GM23338 (cell line): ENCODE results near the gene STOX2. TPM values are rescaled to one million over a fixed set of nuclear protein-coding genes. Genes with fewer than 3 reads are reported as not detected.

ENCODE experiments used
- ATAC-seq: fragments of 200-7000 bp; cut with Tn5 transposase; 3 replicates; pipeline ENCODE4 v1.9.1; 2020
- DNase-seq: peaks from one replicate; pipeline ENCODE4 v3.0.0-alpha.2; 2015; ENCODE audit warnings: low spot score
- H2AFZ ChIP-seq: fragments of 200-600 bp; sonication (generic); 2 replicates; pipeline ENCODE4 v1.8.0; 2016; ENCODE audit warnings: antibody characterized with exemption, mild to moderate bottlenecking, moderate library complexity
- H3F3A ChIP-seq: fragments of 200-600 bp; sonication (generic); replicated peaks from 2 replicates; pipeline ENCODE4 v1.8.0; 2017; ENCODE audit warnings: antibody characterized with exemption, mixed run types, low read depth
- H3K27ac ChIP-seq: fragments of 200-600 bp; sonication (generic); 2 replicates; pipeline ENCODE4 v1.6.1; 2016; ENCODE audit warnings: low read depth
- H3K27me3 ChIP-seq: fragments of 200-600 bp; sonication (generic); 2 replicates; pipeline ENCODE4 v1.8.0; 2016; ENCODE audit warnings: mild to moderate bottlenecking, mixed run types, moderate library complexity; ENCODE audit not compliant: insufficient read depth
- H3K36me3 ChIP-seq: fragments of 200-600 bp; sonication (generic); 2 replicates; pipeline ENCODE4 v1.8.0; 2016; ENCODE audit warnings: mild to moderate bottlenecking; ENCODE audit not compliant: insufficient read depth
- H3K4me1 ChIP-seq: fragments of 200-600 bp; sonication (generic); 2 replicates; pipeline ENCODE4 v1.8.0; 2016; ENCODE audit warnings: mild to moderate bottlenecking, moderate library complexity; ENCODE audit not compliant: insufficient read depth
- H3K4me2 ChIP-seq: fragments of 200-600 bp; sonication (generic); 2 replicates; pipeline ENCODE4 v1.7.1; 2017; ENCODE audit warnings: mixed run types
- H3K4me3 ChIP-seq: fragments of 200-600 bp; sonication (generic); 2 replicates; pipeline ENCODE4 v1.6.1; 2016; ENCODE audit warnings: mixed run types
- H3K79me2 ChIP-seq: fragments of 200-600 bp; sonication (generic); replicated peaks from 2 replicates; pipeline ENCODE4 v1.8.0; 2017; ENCODE audit warnings: mild to moderate bottlenecking; ENCODE audit not compliant: insufficient read depth
- H3K9me2 ChIP-seq: fragments of 200-600 bp; sonication (generic); 2 replicates; pipeline ENCODE4 v1.8.0; 2017; ENCODE audit not compliant: insufficient read depth
- H4K20me1 ChIP-seq: fragments of 200-600 bp; sonication (generic); replicated peaks from 2 replicates; pipeline ENCODE4 v1.8.0; 2017; ENCODE audit warnings: mild to moderate bottlenecking; ENCODE audit not compliant: insufficient read depth
- H3K27ac Mint-ChIP-seq: 2 replicates; pipeline ENCODE4 v1.8.0; 2020; ENCODE audit warnings: inconsistent platforms, mild to moderate bottlenecking, moderate library complexity, mixed read lengths
- H3K27me3 Mint-ChIP-seq: 3 replicates; pipeline ENCODE4 v1.8.0; 2022; ENCODE audit warnings: low read depth, mild to moderate bottlenecking, moderate library complexity, mixed read lengths, inconsistent platforms; ENCODE audit not compliant: insufficient read depth, poor library complexity
- H3K36me3 Mint-ChIP-seq: 3 replicates; pipeline ENCODE4 v1.8.0; 2021; ENCODE audit warnings: low read depth, mild to moderate bottlenecking, inconsistent platforms, moderate library complexity, mixed read lengths
- H3K4me1 Mint-ChIP-seq: 3 replicates; pipeline ENCODE4 v1.8.0; 2020; ENCODE audit warnings: mild to moderate bottlenecking, inconsistent platforms, mixed read lengths
- H3K4me3 Mint-ChIP-seq: 3 replicates; pipeline ENCODE4 v1.8.0; 2021; ENCODE audit warnings: moderate library complexity, mild to moderate bottlenecking, inconsistent platforms, mixed read lengths
- H3K9me3 Mint-ChIP-seq: 3 replicates; pipeline ENCODE4 v1.8.0; 2020; ENCODE audit warnings: moderate library complexity, mild to moderate bottlenecking, inconsistent platforms, mixed read lengths
- CREB1 ChIP-seq: fragments of 250-450 bp; sonication (Bioruptor Pico); IDR thresholded peaks from 2 replicates; pipeline ENCODE4 v1.5.0; 2020; ENCODE audit warnings: low read depth, mild to moderate bottlenecking, moderate library complexity
- EZH2 ChIP-seq: fragments of 200-600 bp; sonication (generic); IDR thresholded peaks from one replicate; pipeline ENCODE4 v1.8.0; 2017; ENCODE audit warnings: antibody characterized with exemption, mild to moderate bottlenecking, low read depth; ENCODE audit not compliant: unreplicated experiment
- EZH2phosphoT487 ChIP-seq: fragments of 200-600 bp; sonication (generic); IDR thresholded peaks from one replicate; pipeline ENCODE4 v1.8.1; 2018; ENCODE audit warnings: antibody characterized with exemption; ENCODE audit not compliant: unreplicated experiment
- JUNB ChIP-seq: IDR thresholded peaks from one replicate; pipeline ENCODE4 v1.6.1; 2016; ENCODE audit warnings: antibody characterized with exemption; ENCODE audit not compliant: unreplicated experiment
- NANOG ChIP-seq: IDR thresholded peaks from 2 replicates; pipeline ENCODE4 v1.6.1; 2016; ENCODE audit warnings: antibody characterized with exemption, borderline replicate concordance
- POLR2AphosphoS5 ChIP-seq: IDR thresholded peaks from 2 replicates; pipeline ENCODE4 v1.6.1; 2016; ENCODE audit warnings: antibody characterized with exemption, low read depth
- STAT1 ChIP-seq: IDR thresholded peaks from one replicate; pipeline ENCODE4 v1.6.1; 2016; ENCODE audit warnings: antibody characterized with exemption; ENCODE audit not compliant: unreplicated experiment
- ZNF114 ChIP-seq: fragments of 250-450 bp; sonication (Bioruptor Pico); IDR thresholded peaks from 2 replicates; pipeline ENCODE4 v1.5.0; 2020; ENCODE audit warnings: mild to moderate bottlenecking, moderate library complexity
- ZNF331 ChIP-seq: fragments of 250-450 bp; sonication (Bioruptor Pico); IDR thresholded peaks from 2 replicates; pipeline ENCODE4 v1.5.0; 2020; ENCODE audit warnings: low read depth, mild to moderate bottlenecking, moderate library complexity
- polyA plus RNA-seq: library from polyadenylated mRNA; unstranded; fragments of >200 nt; fragmentation: Nextera tagmentation; extraction: Ambion mirVana; gene quantifications from 2 replicates; pipeline ENCODE4 v1.2.1, GENCODE V29; 2016
- total RNA-seq: library from RNA; depleted of rRNA; stranded (reverse); fragments of >200 nt; shearing (Covaris generic); gene quantifications from 2 replicates; pipeline ENCODE4 v1.2.3, GENCODE V29; 2014
- TF ChIP-seq, protein P1 (sequence below), 2 experiments: fragments of 200-600 bp in 1 of 2; sonication (generic) in 1 of 2; conservative IDR thresholded peaks; 2 replicates each; pipeline versions ENCODE4 v1.5.1 to v1.6.1; 2016 to 2017; ENCODE audit warnings: antibody characterized with exemption in 2 of 2, low read depth in 2 of 2, mild to moderate bottlenecking in 2 of 2, moderate library complexity in 1 of 2
- TF ChIP-seq, protein P2 (sequence below): IDR thresholded peaks from 2 replicates; pipeline ENCODE4 v1.6.1; 2016; ENCODE audit warnings: antibody characterized with exemption
- TF ChIP-seq, protein P3 (sequence below): IDR thresholded peaks from one replicate; pipeline ENCODE4 v1.6.1; 2018; ENCODE audit warnings: antibody characterized with exemption; ENCODE audit not compliant: unreplicated experiment
- TF ChIP-seq, protein P4 (sequence below): fragments of 250-450 bp; sonication (Bioruptor Pico); IDR thresholded peaks from 2 replicates; pipeline ENCODE4 v1.5.0; 2020; ENCODE audit warnings: mild to moderate bottlenecking, moderate library complexity

STOX2 gene
- total and polyA plus RNA-seq, 2 experiments from 2014 or later = 19.8 to 20.6 TPM

DNA sequence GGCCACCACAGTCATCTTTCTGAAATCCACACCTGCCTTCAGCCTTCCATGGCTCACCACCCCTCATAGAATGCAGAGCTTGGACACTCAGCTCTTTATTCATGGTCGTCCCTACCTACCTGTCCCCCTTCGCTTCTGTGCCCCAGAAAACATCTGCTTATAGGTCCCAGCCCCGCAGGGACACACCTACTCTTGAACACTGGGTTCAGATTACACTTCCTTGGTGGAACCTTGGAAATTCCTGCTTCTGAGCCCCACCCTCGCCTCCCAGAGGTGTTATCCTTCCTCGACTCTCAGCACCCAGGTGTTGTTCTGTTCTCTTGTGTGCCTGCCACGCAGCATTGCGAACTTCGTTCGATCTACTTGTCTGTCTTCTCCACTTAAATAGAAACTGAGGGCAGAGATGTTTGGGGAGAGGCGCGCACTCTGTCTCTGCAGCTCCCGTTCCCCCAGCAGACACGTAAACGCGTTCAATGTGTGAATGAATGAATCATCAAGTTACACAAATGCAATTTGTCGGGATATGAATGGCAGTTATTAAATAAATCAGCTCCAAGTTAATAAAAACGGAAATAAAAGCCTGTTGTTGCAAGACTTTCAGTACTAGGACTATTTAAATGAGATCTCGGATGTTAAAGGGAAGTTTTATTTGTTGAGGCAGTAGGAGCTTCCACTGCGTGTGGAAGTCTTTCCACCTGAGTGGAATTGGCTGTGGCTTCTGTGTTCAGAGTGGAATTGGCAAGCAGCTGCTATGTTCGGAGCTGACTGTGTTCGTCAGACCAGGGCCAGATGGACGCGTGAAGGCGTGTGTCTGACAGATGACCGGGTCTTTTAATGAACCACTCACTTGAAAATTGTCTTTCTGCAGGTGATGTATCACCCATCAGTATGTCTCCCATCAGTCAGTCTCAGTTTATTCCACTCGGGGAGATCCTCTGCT, 95.6 kb downstream of the STOX2 start:
- H3K4me1 Mint-ChIP-seq = peaks cover 19% of the 10 kb centered on the region
- H3K9me3 Mint-ChIP-seq = no peaks in the 10 kb centered on the region
- no peaks in the 10 kb centered on the region for H3K9me2 ChIP-seq
- peaks cover 3% of the 10 kb centered on the region; the same call in 1 of the 2 replicates for H3K4me1 ChIP-seq
- peaks cover 25% of the 10 kb centered on the region; the same call in 2 of the 3 replicates for H3K36me3 Mint-ChIP-seq
- H3K27me3 Mint-ChIP-seq = no peaks in the 10 kb centered on the region
- no peaks in the 10 kb centered on the region for H4K20me1 ChIP-seq
- H3K4me2 ChIP-seq = no peak overlapping the region
- no peak for TF ChIP-seq ZNF331 (CRISPR knock-in tag)
- no peak for TF ChIP-seq ZNF114 (CRISPR knock-in tag)
- no peak for TF ChIP-seq STAT1
- no peak for TF ChIP-seq POLR2AphosphoS5
- no peak for TF ChIP-seq JUNB
- TF ChIP-seq, protein P1, sequence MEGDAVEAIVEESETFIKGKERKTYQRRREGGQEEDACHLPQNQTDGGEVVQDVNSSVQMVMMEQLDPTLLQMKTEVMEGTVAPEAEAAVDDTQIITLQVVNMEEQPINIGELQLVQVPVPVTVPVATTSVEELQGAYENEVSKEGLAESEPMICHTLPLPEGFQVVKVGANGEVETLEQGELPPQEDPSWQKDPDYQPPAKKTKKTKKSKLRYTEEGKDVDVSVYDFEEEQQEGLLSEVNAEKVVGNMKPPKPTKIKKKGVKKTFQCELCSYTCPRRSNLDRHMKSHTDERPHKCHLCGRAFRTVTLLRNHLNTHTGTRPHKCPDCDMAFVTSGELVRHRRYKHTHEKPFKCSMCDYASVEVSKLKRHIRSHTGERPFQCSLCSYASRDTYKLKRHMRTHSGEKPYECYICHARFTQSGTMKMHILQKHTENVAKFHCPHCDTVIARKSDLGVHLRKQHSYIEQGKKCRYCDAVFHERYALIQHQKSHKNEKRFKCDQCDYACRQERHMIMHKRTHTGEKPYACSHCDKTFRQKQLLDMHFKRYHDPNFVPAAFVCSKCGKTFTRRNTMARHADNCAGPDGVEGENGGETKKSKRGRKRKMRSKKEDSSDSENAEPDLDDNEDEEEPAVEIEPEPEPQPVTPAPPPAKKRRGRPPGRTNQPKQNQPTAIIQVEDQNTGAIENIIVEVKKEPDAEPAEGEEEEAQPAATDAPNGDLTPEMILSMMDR (conservative IDR thresholded peaks at IDR 0.05; ENCODE audit: low read depth in 2 of 2) = no peak
- TF ChIP-seq, protein P2, sequence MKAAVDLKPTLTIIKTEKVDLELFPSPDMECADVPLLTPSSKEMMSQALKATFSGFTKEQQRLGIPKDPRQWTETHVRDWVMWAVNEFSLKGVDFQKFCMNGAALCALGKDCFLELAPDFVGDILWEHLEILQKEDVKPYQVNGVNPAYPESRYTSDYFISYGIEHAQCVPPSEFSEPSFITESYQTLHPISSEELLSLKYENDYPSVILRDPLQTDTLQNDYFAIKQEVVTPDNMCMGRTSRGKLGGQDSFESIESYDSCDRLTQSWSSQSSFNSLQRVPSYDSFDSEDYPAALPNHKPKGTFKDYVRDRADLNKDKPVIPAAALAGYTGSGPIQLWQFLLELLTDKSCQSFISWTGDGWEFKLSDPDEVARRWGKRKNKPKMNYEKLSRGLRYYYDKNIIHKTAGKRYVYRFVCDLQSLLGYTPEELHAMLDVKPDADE = no peak
- no peak for TF ChIP-seq EZH2phosphoT487
- TF ChIP-seq EZH2 = no peak
- TF ChIP-seq, protein P3, sequence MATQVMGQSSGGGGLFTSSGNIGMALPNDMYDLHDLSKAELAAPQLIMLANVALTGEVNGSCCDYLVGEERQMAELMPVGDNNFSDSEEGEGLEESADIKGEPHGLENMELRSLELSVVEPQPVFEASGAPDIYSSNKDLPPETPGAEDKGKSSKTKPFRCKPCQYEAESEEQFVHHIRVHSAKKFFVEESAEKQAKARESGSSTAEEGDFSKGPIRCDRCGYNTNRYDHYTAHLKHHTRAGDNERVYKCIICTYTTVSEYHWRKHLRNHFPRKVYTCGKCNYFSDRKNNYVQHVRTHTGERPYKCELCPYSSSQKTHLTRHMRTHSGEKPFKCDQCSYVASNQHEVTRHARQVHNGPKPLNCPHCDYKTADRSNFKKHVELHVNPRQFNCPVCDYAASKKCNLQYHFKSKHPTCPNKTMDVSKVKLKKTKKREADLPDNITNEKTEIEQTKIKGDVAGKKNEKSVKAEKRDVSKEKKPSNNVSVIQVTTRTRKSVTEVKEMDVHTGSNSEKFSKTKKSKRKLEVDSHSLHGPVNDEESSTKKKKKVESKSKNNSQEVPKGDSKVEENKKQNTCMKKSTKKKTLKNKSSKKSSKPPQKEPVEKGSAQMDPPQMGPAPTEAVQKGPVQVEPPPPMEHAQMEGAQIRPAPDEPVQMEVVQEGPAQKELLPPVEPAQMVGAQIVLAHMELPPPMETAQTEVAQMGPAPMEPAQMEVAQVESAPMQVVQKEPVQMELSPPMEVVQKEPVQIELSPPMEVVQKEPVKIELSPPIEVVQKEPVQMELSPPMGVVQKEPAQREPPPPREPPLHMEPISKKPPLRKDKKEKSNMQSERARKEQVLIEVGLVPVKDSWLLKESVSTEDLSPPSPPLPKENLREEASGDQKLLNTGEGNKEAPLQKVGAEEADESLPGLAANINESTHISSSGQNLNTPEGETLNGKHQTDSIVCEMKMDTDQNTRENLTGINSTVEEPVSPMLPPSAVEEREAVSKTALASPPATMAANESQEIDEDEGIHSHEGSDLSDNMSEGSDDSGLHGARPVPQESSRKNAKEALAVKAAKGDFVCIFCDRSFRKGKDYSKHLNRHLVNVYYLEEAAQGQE = no peak
- TF ChIP-seq NANOG = no peak
- TF ChIP-seq, protein P4, sequence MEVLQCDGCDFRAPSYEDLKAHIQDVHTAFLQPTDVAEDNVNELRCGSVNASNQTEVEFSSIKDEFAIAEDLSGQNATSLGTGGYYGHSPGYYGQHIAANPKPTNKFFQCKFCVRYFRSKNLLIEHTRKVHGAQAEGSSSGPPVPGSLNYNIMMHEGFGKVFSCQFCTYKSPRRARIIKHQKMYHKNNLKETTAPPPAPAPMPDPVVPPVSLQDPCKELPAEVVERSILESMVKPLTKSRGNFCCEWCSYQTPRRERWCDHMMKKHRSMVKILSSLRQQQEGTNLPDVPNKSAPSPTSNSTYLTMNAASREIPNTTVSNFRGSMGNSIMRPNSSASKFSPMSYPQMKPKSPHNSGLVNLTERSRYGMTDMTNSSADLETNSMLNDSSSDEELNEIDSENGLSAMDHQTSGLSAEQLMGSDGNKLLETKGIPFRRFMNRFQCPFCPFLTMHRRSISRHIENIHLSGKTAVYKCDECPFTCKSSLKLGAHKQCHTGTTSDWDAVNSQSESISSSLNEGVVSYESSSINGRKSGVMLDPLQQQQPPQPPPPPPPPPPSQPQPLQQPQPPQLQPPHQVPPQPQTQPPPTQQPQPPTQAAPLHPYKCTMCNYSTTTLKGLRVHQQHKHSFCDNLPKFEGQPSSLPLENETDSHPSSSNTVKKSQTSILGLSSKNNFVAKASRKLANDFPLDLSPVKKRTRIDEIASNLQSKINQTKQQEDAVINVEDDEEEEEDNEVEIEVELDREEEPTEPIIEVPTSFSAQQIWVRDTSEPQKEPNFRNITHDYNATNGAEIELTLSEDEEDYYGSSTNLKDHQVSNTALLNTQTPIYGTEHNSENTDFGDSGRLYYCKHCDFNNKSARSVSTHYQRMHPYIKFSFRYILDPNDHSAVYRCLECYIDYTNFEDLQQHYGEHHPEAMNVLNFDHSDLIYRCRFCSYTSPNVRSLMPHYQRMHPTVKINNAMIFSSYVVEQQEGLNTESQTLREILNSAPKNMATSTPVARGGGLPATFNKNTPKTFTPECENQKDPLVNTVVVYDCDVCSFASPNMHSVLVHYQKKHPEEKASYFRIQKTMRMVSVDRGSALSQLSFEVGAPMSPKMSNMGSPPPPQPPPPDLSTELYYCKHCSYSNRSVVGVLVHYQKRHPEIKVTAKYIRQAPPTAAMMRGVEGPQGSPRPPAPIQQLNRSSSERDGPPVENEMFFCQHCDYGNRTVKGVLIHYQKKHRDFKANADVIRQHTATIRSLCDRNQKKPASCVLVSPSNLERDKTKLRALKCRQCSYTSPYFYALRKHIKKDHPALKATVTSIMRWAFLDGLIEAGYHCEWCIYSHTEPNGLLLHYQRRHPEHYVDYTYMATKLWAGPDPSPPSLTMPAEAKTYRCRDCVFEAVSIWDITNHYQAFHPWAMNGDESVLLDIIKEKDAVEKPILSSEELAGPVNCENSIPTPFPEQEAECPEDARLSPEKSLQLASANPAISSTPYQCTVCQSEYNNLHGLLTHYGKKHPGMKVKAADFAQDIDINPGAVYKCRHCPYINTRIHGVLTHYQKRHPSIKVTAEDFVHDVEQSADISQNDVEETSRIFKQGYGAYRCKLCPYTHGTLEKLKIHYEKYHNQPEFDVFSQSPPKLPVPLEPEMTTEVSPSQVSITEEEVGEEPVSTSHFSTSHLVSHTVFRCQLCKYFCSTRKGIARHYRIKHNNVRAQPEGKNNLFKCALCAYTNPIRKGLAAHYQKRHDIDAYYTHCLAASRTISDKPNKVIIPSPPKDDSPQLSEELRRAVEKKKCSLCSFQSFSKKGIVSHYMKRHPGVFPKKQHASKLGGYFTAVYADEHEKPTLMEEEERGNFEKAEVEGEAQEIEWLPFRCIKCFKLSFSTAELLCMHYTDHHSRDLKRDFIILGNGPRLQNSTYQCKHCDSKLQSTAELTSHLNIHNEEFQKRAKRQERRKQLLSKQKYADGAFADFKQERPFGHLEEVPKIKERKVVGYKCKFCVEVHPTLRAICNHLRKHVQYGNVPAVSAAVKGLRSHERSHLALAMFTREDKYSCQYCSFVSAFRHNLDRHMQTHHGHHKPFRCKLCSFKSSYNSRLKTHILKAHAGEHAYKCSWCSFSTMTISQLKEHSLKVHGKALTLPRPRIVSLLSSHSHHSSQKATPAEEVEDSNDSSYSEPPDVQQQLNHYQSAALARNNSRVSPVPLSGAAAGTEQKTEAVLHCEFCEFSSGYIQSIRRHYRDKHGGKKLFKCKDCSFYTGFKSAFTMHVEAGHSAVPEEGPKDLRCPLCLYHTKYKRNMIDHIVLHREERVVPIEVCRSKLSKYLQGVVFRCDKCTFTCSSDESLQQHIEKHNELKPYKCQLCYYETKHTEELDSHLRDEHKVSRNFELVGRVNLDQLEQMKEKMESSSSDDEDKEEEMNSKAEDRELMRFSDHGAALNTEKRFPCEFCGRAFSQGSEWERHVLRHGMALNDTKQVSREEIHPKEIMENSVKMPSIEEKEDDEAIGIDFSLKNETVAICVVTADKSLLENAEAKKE = no peak
- TF ChIP-seq CREB1 (CRISPR knock-in tag) = no peak
- no peak overlapping the region for H3K27ac ChIP-seq
- peaks cover 5% of the 10 kb centered on the region; the same call in 1 of the 2 replicates for H3K79me2 ChIP-seq
- H3K27me3 ChIP-seq = no peaks in the 10 kb centered on the region
- H3K27ac Mint-ChIP-seq = peak overlapping the region; percentile 29; the same call in 1 of the 2 replicates
- no peaks in the 10 kb centered on the region for H3K36me3 ChIP-seq
- H3K4me3 Mint-ChIP-seq = no peak overlapping the region
- DNase-seq (peak; percentile 53), ATAC-seq (peak; percentile 81)
- H3F3A ChIP-seq = no peaks in the 10 kb centered on the region
- no peak overlapping the region for H3K4me3 ChIP-seq
- H2AFZ ChIP-seq = no peak overlapping the region
